OCI-LY1 (cell line): ENCODE data around the gene ZNF710.
A peak's percentile ranks its signal among the peaks of the same experiment; 100 is the strongest.

Experiments used
- H2AFZ ChIP-seq: fragments of 200-600 bp; sonication (generic), shearing (Covaris generic); 2 replicates; pipeline ENCODE4 v1.6.0; 2014; ENCODE audit warnings: antibody characterized with exemption, mild to moderate bottlenecking, low read length
- H3F3A ChIP-seq: fragments of 200-600 bp; sonication (generic), shearing (Covaris generic); 2 replicates; pipeline ENCODE4 v1.6.0; 2014; ENCODE audit warnings: mild to moderate bottlenecking, antibody characterized with exemption, low read length, moderate library complexity; ENCODE audit not compliant: insufficient read depth
- H3K27ac ChIP-seq: fragments of 200-600 bp; sonication (generic); 2 replicates; pipeline ENCODE4 v1.5.1; 2014; ENCODE audit warnings: low read length, mixed run types, mild to moderate bottlenecking, low read depth; ENCODE audit not compliant: poor library complexity, severe bottlenecking
- H3K27me3 ChIP-seq: fragments of 200-600 bp; sonication (generic); 2 replicates; pipeline ENCODE4 v1.6.0; 2014; ENCODE audit warnings: antibody characterized with exemption, mild to moderate bottlenecking, low read length, moderate library complexity; ENCODE audit not compliant: insufficient read depth
- H3K36me3 ChIP-seq: fragments of 200-600 bp; sonication (generic); 2 replicates; pipeline ENCODE4 v1.6.1; 2014; ENCODE audit warnings: mild to moderate bottlenecking, antibody characterized with exemption, low read length, moderate library complexity, mixed read lengths; ENCODE audit not compliant: insufficient read depth
- H3K4me1 ChIP-seq: fragments of 200-600 bp; sonication (generic); 2 replicates; pipeline ENCODE4 v1.5.1; 2014; ENCODE audit warnings: mild to moderate bottlenecking, low read length, moderate library complexity; ENCODE audit not compliant: insufficient read depth, severe bottlenecking
- H3K4me2 ChIP-seq: fragments of 200-600 bp; sonication (generic), shearing (Covaris generic); 2 replicates; pipeline ENCODE4 v1.6.1; 2014; ENCODE audit warnings: low read length
- H3K4me3 ChIP-seq: fragments of 200-600 bp; sonication (generic); 2 replicates; pipeline ENCODE4 v1.5.1; 2014; ENCODE audit warnings: low read length, low read depth, mild to moderate bottlenecking, mixed read lengths; ENCODE audit not compliant: poor library complexity, severe bottlenecking
- H3K79me2 ChIP-seq: fragments of 200-600 bp; shearing (Covaris generic); 2 replicates; pipeline ENCODE4 v1.6.1; 2016; ENCODE audit warnings: mixed run types, low read length, mixed read lengths; ENCODE audit not compliant: insufficient read depth
- H3K9ac ChIP-seq: fragments of 200-600 bp; sonication (generic), shearing (Covaris generic); 2 replicates; pipeline ENCODE4 v1.6.1; 2014; ENCODE audit warnings: mild to moderate bottlenecking, low read length, mixed read lengths
- H3K9me2 ChIP-seq: fragments of 200-600 bp; sonication (generic), shearing (Covaris generic); 2 replicates; pipeline ENCODE4 v1.6.1; 2014; ENCODE audit warnings: low read depth, mild to moderate bottlenecking, low read length, mixed read lengths
- H3K9me3 ChIP-seq: fragments of 200-600 bp; shearing (Covaris generic); 2 replicates; pipeline ENCODE4 v1.6.1; 2014; ENCODE audit warnings: low read length, mixed read lengths
- H4K20me1 ChIP-seq: fragments of 200-600 bp; sonication (generic), shearing (Covaris generic); 2 replicates; pipeline ENCODE4 v1.6.0; 2016; ENCODE audit warnings: mild to moderate bottlenecking, low read length; ENCODE audit not compliant: insufficient read depth
- EZH2 ChIP-seq: fragments of 200-600 bp; sonication (generic), shearing (Covaris generic); IDR thresholded peaks from 2 replicates; pipeline ENCODE4 v1.8.0; 2017; ENCODE audit warnings: borderline replicate concordance, mixed run types, mild to moderate bottlenecking, antibody characterized with exemption, low read length, moderate library complexity, mixed read lengths
- TF ChIP-seq, protein P1 (sequence below): fragments of 200-600 bp; sonication (generic), shearing (Covaris generic); IDR thresholded peaks from 2 replicates; pipeline ENCODE4 v1.5.1; 2017; ENCODE audit warnings: mild to moderate bottlenecking, antibody characterized with exemption, low read length, moderate library complexity, mixed read lengths

The ZNF710 gene

DNA sequence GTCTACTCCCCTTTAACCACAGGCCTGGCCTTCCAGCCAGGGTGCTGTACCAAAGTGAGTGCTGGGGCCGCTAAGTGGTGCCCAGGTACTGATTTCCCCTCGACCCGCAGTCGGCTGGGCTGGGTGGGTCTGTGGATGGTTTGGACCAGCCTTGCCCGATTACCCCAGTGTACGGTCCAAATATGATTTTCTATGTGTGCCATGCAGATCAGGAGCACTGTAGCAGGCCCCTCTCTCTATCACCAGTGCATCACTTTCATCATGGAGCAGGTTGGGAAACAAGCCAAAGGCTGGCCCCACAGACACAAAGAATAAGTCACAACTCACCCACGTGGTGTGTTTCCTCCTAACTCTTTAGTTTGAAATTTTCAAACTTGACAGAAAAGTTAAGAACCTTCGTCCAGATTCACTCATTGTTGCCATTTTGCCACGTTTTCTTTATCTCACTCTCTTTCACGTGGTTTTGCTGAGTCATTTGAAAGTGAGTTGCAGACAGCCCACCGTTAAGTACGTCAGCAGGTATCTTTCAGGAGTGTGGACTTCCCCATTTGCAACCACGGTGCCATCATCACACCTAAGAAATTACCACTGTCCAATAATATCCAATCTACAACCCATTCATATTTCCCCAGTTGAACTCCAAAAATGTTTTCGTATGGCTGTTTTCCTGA, 37.0 kb downstream of the ZNF710 start:
- Histone ChIP-seq H3K4me1 (peaks cover 60% of the 10 kb centered on the region), H3K4me2 (peak overlapping the region; percentile 25; the same call in 1 of the 2 replicates), H3K27ac (peak overlapping the region; percentile 64), H3K4me3 (no peak overlapping the region), H3K79me2 (no peaks in the 10 kb centered on the region), H3K27me3 (no peaks in the 10 kb centered on the region), H3K9ac (peak overlapping the region; percentile 10; the same call in 1 of the 2 replicates), H4K20me1 (no peaks in the 10 kb centered on the region), H3K36me3 (no peaks in the 10 kb centered on the region), H3K9me3 (no peaks in the 10 kb centered on the region), H3K9me2 (no peaks in the 10 kb centered on the region), H3F3A (0 out of 2 replicates have a peak, but pooled peaks cover 4% of the 10 kb centered on the region), H2AFZ (no peak overlapping the region)
- TF ChIP-seq, protein P1, sequence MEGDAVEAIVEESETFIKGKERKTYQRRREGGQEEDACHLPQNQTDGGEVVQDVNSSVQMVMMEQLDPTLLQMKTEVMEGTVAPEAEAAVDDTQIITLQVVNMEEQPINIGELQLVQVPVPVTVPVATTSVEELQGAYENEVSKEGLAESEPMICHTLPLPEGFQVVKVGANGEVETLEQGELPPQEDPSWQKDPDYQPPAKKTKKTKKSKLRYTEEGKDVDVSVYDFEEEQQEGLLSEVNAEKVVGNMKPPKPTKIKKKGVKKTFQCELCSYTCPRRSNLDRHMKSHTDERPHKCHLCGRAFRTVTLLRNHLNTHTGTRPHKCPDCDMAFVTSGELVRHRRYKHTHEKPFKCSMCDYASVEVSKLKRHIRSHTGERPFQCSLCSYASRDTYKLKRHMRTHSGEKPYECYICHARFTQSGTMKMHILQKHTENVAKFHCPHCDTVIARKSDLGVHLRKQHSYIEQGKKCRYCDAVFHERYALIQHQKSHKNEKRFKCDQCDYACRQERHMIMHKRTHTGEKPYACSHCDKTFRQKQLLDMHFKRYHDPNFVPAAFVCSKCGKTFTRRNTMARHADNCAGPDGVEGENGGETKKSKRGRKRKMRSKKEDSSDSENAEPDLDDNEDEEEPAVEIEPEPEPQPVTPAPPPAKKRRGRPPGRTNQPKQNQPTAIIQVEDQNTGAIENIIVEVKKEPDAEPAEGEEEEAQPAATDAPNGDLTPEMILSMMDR = no peak

DNA sequence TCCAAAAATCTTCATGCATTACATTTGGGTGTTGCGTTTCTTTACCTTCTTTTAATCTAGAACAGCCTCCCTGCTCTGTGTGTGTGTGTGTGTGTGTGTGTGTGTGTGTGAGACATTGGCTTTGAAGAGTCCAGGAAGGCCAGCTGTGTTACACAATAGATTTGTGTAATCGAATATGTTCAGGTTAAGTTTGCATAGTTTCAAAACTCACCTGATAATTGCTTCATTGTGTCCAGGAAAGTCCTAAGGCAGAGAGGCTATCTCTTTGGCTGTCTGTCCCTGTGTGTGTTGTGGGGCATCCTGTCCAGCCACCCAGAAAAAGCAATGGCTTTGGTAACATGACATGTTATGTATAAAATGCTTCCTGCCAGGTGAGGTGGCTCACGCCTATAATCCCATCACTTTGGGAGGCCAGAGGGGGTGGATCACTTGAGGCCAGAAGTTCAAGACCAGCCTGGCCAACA, 37.5 kb downstream of the ZNF710 start:
- no peak overlapping the region for H2AFZ ChIP-seq
- H3F3A ChIP-seq = 0 out of 2 replicates have a peak, but pooled peaks cover 4% of the 10 kb centered on the region
- no peak for TF ChIP-seq EZH2
- TF ChIP-seq, protein P1 = no peak
- peak overlapping the region; percentile 25; the same call in 1 of the 2 replicates for H3K4me2 ChIP-seq
- no peaks in the 10 kb centered on the region for H3K79me2 ChIP-seq
- no peak overlapping the region for H3K4me3 ChIP-seq
- no peak overlapping the region for H3K9ac ChIP-seq
- H3K4me1 ChIP-seq = peaks cover 55% of the 10 kb centered on the region
- H3K9me3 ChIP-seq = no peaks in the 10 kb centered on the region
- H3K27me3 ChIP-seq = no peaks in the 10 kb centered on the region
- H4K20me1 ChIP-seq = no peaks in the 10 kb centered on the region
- no peaks in the 10 kb centered on the region for H3K36me3 ChIP-seq
- no peaks in the 10 kb centered on the region for H3K9me2 ChIP-seq
- H3K27ac ChIP-seq = peak overlapping the region; percentile 64

DNA sequence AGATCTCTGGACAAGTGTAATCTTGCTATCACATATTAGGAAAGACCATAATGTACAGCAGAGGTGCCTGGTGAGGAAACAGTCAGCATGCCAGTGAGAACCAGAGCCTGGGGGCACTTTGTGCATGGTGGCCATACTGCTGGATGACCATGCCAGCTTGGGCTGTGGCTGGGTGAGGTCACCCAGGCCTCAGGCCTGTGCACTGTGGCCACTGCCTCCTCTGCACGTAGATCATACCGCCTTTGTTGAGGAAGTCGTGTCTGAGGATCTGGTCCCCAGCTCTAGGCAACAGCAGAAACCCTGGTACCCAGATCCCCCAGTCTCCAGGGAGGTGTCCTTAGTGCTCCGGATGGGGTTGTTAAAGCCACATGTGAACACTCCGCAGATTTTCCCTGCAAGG, 38.9 kb downstream of the ZNF710 start:
- Histone ChIP-seq H3K27me3 (no peaks in the 10 kb centered on the region), H3K4me3 (no peak overlapping the region), H3K9me3 (no peaks in the 10 kb centered on the region), H3K4me2 (no peak overlapping the region; the same call in 1 of the 2 replicates), H4K20me1 (no peaks in the 10 kb centered on the region), H3K36me3 (no peaks in the 10 kb centered on the region), H3K79me2 (no peaks in the 10 kb centered on the region), H3K4me1 (peaks cover 56% of the 10 kb centered on the region), H3K27ac (peak overlapping the region; percentile 42), H3K9me2 (no peaks in the 10 kb centered on the region), H3F3A (0 out of 2 replicates have a peak, but pooled peaks cover 4% of the 10 kb centered on the region), H2AFZ (no peak overlapping the region), H3K9ac (no peak overlapping the region; the same call in 1 of the 2 replicates)
- TF ChIP-seq, protein P1 = no peak
- no peak for TF ChIP-seq EZH2
